SK-N-SH (cell line): ENCODE data around the gene MFSD12.

Experiments
- CHD2 ChIP-seq: fragments of 150-350 bp; IDR thresholded peaks from 2 replicates; pipeline ENCODE4 v1.6.1; 2018; ENCODE audit warnings: low read length; ENCODE audit not compliant: partially characterized antibody
- CTCF ChIP-seq: fragments of 200-600 bp; sonication (generic); IDR thresholded peaks from 2 replicates; pipeline ENCODE4 v1.6.1; 2017; ENCODE audit warnings: antibody characterized with exemption, mild to moderate bottlenecking, moderate library complexity
- EP300 ChIP-seq, 2 experiments: IDR thresholded peaks; 2 replicates each; pipeline versions ENCODE4 v1.4.0 to v1.6.1; 2012; ENCODE audit warnings: borderline replicate concordance in 1 of 2, low read depth in 1 of 2, low read length in 1 of 2
- JUND ChIP-seq: IDR thresholded peaks from 2 replicates; pipeline ENCODE4 v1.4.0; 2012
- MXI1 ChIP-seq: IDR thresholded peaks from 2 replicates; pipeline ENCODE4 v1.6.1; 2012; ENCODE audit warnings: mild to moderate bottlenecking, low read depth, low read length, improper control_type of control experiment
- PBX3 ChIP-seq: IDR thresholded peaks from 2 replicates; pipeline ENCODE4; 2012
- POLR2AphosphoS5 ChIP-seq: IDR thresholded peaks from 2 replicates; pipeline ENCODE4 v1.6.1; 2012; ENCODE audit warnings: low read depth, low read length
- RAD21 ChIP-seq: IDR thresholded peaks from 2 replicates; pipeline ENCODE4 v1.6.1; 2012; ENCODE audit warnings: mild to moderate bottlenecking, low read length
- REST ChIP-seq: IDR thresholded peaks from 2 replicates; pipeline ENCODE4 v1.6.1; 2012; ENCODE audit warnings: mild to moderate bottlenecking, low read depth, low read length, moderate library complexity
- SIN3A ChIP-seq: IDR thresholded peaks from 2 replicates; pipeline ENCODE4 v1.6.1; 2012; ENCODE audit warnings: low read depth, mild to moderate bottlenecking, low read length, moderate library complexity, borderline replicate concordance
- USF1 ChIP-seq: IDR thresholded peaks from 2 replicates; pipeline ENCODE4 v1.4.0; 2012; ENCODE audit warnings: low read depth, borderline replicate concordance

GRCh38 chr19:3533563-3534216, 23.7 kb downstream of the MFSD12 start:
- TF ChIP-seq CTCF (no peak), MXI1 (no peak), SIN3A (no peak), POLR2AphosphoS5 (no peak), CHD2 (no peak), RAD21 (no peak), JUND (no peak), PBX3 (no peak), USF1 (no peak), EP300 (IDR thresholded peaks at IDR 0.05; ENCODE audit: borderline replicate concordance in 1 of 2, low read depth in 1 of 2, low read length in 1 of 2) (no peak), REST (no peak)
